Astrocyte of the spinal cord (primary cell): Measurements from ENCODE around the gene TP53AIP1.
A peak's percentile ranks its signal among the peaks of the same experiment; 100 is the strongest.

ENCODE experiments used
- DNase-seq: peaks from one replicate; pipeline ENCODE4 v3.0.0; 2011; ENCODE audit warnings: low read depth, low spot score
- H3K4me3 ChIP-seq: 2 replicates; pipeline ENCODE4 v1.5.1; 2011; ENCODE audit warnings: low read depth, mild to moderate bottlenecking, low read length, moderate library complexity
- in situ Hi-C: cut with HindIII; loops from 2 replicates; pipeline ENCODE4 v1.10.0; 2017; ENCODE audit warnings: low sequenced_read_pairs
- TF ChIP-seq, protein P1 (sequence below): IDR thresholded peaks from 2 replicates; pipeline ENCODE4 v1.5.1; 2012; ENCODE audit warnings: low read depth, mild to moderate bottlenecking, low read length, inconsistent platforms

The TP53AIP1 gene

DNA sequence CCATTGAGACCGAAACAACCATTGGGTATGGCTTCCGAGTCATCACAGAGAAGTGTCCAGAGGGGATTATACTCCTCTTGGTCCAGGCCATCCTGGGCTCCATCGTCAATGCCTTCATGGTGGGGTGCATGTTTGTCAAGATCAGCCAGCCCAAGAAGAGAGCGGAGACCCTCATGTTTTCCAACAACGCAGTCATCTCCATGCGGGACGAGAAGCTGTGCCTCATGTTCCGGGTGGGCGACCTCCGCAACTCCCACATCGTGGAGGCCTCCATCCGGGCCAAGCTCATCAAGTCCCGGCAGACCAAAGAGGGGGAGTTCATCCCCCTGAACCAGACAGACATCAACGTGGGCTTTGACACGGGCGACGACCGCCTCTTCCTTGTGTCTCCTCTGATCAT is 31.0 kb downstream of the TP53AIP1 start:
- in situ Hi-C loops: no loop called here
- H3K4me3 ChIP-seq: no peak overlapping the region
- DNase-seq: no peak
- TF ChIP-seq, protein P1, sequence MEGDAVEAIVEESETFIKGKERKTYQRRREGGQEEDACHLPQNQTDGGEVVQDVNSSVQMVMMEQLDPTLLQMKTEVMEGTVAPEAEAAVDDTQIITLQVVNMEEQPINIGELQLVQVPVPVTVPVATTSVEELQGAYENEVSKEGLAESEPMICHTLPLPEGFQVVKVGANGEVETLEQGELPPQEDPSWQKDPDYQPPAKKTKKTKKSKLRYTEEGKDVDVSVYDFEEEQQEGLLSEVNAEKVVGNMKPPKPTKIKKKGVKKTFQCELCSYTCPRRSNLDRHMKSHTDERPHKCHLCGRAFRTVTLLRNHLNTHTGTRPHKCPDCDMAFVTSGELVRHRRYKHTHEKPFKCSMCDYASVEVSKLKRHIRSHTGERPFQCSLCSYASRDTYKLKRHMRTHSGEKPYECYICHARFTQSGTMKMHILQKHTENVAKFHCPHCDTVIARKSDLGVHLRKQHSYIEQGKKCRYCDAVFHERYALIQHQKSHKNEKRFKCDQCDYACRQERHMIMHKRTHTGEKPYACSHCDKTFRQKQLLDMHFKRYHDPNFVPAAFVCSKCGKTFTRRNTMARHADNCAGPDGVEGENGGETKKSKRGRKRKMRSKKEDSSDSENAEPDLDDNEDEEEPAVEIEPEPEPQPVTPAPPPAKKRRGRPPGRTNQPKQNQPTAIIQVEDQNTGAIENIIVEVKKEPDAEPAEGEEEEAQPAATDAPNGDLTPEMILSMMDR: no peak

DNA sequence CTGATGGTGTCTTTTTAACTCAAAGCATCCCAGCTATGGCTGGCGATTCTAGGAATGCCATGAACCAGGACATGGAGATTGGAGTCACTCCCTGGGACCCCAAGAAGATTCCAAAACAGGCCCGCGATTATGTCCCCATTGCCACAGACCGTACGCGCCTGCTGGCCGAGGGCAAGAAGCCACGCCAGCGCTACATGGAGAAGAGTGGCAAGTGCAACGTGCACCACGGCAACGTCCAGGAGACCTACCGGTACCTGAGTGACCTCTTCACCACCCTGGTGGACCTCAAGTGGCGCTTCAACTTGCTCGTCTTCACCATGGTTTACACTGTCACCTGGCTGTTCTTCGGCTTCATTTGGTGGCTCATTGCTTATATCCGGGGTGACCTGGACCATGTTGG is 31.4 kb downstream of the TP53AIP1 start:
- TF ChIP-seq, protein P1: no peak
- in situ Hi-C loops: no loop called here
- H3K4me3 ChIP-seq: no peak overlapping the region
- no peak for DNase-seq

DNA sequence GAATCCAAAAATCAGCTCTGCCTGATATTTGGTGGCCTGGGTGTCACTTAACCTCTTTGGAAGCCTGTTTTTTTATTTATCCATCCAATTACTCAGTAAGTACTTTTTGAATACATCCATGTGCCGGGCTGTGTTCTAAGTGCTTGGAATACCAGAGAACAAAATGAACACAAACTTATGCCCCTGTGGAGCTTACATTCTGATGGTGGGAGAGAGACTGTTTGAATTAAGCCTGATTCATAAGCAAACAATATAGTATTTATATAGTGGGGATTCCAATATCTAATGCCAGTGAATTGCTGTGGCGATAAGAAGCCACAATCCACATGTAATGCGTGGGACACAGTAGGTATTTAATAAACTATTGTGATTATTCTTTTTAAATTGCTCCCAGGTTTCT is 32.1 kb downstream of the TP53AIP1 start:
- DNase-seq: no peak
- in situ Hi-C loops: no loop called here
- no peak overlapping the region for H3K4me3 ChIP-seq
- TF ChIP-seq, protein P1: no peak

DNA sequence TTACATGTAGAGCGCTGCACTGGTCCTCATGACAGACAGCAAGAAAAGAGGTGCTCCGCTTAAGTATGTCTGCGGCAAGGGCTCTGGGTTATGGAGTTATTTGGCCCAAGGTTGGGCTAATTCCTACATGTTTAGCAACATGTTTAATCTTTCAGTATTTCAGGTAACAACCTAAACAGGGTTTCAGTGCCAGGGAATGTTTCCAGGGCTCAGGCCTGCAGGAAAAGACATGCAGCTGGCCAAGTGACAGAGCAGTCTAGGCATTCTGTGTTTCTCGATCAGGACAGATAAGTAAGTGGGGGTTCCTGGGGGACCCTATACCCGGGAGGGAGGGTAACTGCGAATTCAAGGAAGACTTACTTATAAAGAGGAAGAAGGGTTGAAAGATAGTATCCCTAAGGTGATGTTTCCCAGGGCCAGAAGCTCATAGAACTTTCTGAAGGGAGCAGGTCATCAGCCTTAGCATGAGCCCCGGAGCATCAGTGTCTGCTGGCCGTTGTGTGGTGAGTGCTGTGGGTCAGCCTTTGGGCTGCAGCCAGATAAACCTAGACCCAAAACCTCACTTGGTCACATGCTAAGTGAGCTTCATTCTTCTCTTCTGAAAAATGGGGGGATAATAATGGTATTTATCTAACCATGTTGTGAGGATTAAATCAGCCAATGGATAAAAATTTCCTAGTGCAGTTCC is 33.1 kb downstream of the TP53AIP1 start:
- TF ChIP-seq, protein P1: no peak
- H3K4me3 ChIP-seq: no peak overlapping the region
- in situ Hi-C loops: no loop called here
- DNase-seq: no peak

DNA sequence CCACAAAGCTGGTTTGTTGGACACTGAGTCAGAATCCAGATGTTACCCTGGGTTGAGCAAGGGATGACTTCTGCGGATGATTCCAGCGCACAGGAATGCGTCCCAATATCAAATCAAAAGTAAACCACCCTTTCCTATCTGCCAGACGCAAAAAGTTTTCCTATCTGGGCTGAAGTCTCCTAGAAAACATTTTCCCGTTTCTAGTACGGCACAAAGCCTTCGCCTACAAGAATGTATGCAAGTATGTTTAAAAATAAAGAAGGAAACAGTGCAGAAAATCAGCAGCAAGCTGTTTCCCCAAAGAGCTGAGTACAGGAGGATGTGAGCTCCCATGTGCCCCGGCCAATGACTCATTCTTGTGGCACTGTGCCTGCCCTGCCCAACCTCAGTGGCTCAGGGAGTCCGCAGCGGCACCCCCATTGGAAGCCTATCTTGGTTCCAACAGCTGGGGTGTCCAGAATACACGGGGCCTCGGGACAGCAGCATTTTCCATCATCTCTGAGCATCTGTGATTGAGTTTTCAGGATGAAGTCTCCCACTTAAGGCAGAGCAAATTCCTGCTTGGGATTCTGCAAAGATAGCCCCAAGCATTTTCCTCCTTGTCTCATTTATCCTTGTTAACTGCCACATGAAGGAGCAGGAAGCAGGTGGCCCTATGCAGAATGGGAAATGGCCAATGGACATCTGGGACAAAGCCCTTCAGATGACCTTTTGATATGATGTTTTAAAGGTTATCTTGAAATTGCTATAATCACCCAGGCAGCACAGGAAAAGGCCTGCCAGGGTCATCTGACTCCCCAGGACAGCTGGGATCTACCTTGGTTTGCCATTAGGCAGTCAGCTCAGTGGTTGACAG is 34.1 kb downstream of the TP53AIP1 start:
- DNase-seq: peak; percentile 48
- TF ChIP-seq, protein P1: no peak
- no peak overlapping the region for H3K4me3 ChIP-seq
- in situ Hi-C loops: no loop called here

DNA sequence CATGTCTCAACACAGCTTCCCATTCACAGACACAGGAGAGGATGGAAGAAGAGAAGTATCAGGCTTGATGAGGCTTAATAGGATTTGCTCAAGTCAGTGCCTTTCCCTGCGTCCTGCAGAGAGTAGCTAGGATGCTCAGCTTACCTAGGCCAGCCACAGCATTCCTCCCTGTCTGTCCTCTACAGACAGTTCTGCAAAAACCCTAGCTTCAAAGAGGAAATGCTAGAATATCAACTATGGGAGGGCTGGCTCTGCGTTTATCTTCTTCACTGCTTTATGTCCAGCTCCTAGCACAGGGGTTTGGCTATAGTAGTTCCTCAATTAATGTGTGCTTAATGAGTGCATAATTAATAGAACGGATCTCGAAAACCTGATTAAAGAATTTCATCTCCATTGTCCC is 35.1 kb downstream of the TP53AIP1 start:
- DNase-seq: no peak
- in situ Hi-C loops: no loop called here
- H3K4me3 ChIP-seq: no peak overlapping the region
- TF ChIP-seq, protein P1: no peak
